GM23248 (cell line): ENCODE data around the gene RBM47. TPM values are rescaled to one million over a fixed set of nuclear protein-coding genes. Genes with fewer than 3 reads are reported as not detected.
A peak's percentile ranks its signal among the peaks of the same experiment; 100 is the strongest.

Experiments used
- DNase-seq: peaks from one replicate; pipeline ENCODE4 v3.0.0-alpha.2; 2015
- H2AFZ ChIP-seq: fragments of 200-600 bp; sonication (generic); 2 replicates; pipeline ENCODE4 v1.6.1; 2016; ENCODE audit warnings: antibody characterized with exemption
- H3F3A ChIP-seq: fragments of 200-600 bp; sonication (generic); 2 replicates; pipeline ENCODE4 v1.6.1; 2016; ENCODE audit warnings: mild to moderate bottlenecking, antibody characterized with exemption, mixed run types; ENCODE audit not compliant: insufficient read depth
- H3K27ac ChIP-seq: fragments of 200-600 bp; sonication (generic); 2 replicates; pipeline ENCODE4 v1.5.1; 2016; ENCODE audit warnings: mild to moderate bottlenecking
- H3K27me3 ChIP-seq: fragments of 200-600 bp; sonication (generic); replicated peaks from 2 replicates; pipeline ENCODE4 v1.6.1; 2016; ENCODE audit warnings: mild to moderate bottlenecking; ENCODE audit not compliant: insufficient read depth
- H3K36me3 ChIP-seq: fragments of 200-600 bp; sonication (generic); 2 replicates; pipeline ENCODE4 v1.6.1; 2016; ENCODE audit warnings: low read depth, mild to moderate bottlenecking
- H3K4me1 ChIP-seq: fragments of 200-600 bp; sonication (generic); 2 replicates; pipeline ENCODE4 v1.6.1; 2016; ENCODE audit warnings: mild to moderate bottlenecking; ENCODE audit not compliant: insufficient read depth
- H3K4me2 ChIP-seq: fragments of 200-600 bp; sonication (generic); one replicate; pipeline ENCODE4 v1.6.1; 2016; ENCODE audit warnings: mild to moderate bottlenecking; ENCODE audit not compliant: unreplicated experiment
- H3K4me3 ChIP-seq: fragments of 200-600 bp; sonication (generic); 2 replicates; pipeline ENCODE4 v1.5.1; 2016; ENCODE audit warnings: mild to moderate bottlenecking
- H3K79me2 ChIP-seq: fragments of 200-600 bp; sonication (generic); 2 replicates; pipeline ENCODE4 v1.6.1; 2016; ENCODE audit warnings: mild to moderate bottlenecking; ENCODE audit not compliant: insufficient read depth
- H3K9ac ChIP-seq: fragments of 200-600 bp; sonication (generic); 2 replicates; pipeline ENCODE4 v1.6.1; 2016; ENCODE audit warnings: mild to moderate bottlenecking
- H3K9me2 ChIP-seq: fragments of 200-600 bp; sonication (generic); 2 replicates; pipeline ENCODE4 v1.6.1; 2016; ENCODE audit warnings: mixed run types, mild to moderate bottlenecking, moderate library complexity; ENCODE audit not compliant: insufficient read depth
- H3K9me3 ChIP-seq: fragments of 200-600 bp; sonication (generic); one replicate; pipeline ENCODE4 v1.6.1; 2017; ENCODE audit warnings: low read depth
- H4K20me1 ChIP-seq: fragments of 200-600 bp; sonication (generic); 2 replicates; pipeline ENCODE4 v1.6.0; 2016; ENCODE audit not compliant: insufficient read depth
- EZH2 ChIP-seq: fragments of 200-600 bp; sonication (generic); IDR thresholded peaks from 2 replicates; pipeline ENCODE4 v1.6.1; 2018; ENCODE audit warnings: antibody characterized with exemption, mild to moderate bottlenecking; ENCODE audit not compliant: insufficient read depth, poor library complexity, severe bottlenecking
- EZH2phosphoT487 ChIP-seq: fragments of 200-600 bp; sonication (generic); IDR thresholded peaks from 2 replicates; pipeline ENCODE4 v1.6.1; 2018; ENCODE audit warnings: antibody characterized with exemption, moderate library complexity, mild to moderate bottlenecking, low read depth; ENCODE audit not compliant: insufficient read depth
- WGBS, 2 experiments: methylation state at CpG; one replicate each; pipeline ENCODE4 v1.1.6; 2015 to 2017; ENCODE audit warnings: low lambda C conversion rate in 2 of 2, low coverage in 1 of 2; ENCODE audit errors: missing lambda C conversion rate in 2 of 2; 5-methylcytosine and 5-hydroxymethylcytosine counted together
- in situ Hi-C: fragments of 300-500 bp; cut with MboI; formaldehyde crosslinking; loops from 2 replicates; pipeline ENCODE4 v1.15.0; 2020
- polyA plus RNA-seq: library from polyadenylated mRNA; unstranded; fragments of >200 nt; fragmentation: Nextera tagmentation; extraction: Ambion mirVana; gene quantifications from 2 replicates; pipeline ENCODE4 v1.2.1, GENCODE V29; 2016
- total RNA-seq: library from RNA; depleted of rRNA; stranded (reverse); fragments of >200 nt; shearing (Covaris generic); gene quantifications from 2 replicates; pipeline ENCODE4 v1.2.3, GENCODE V29; 2014

Gene RBM47
- total and polyA plus RNA-seq, 2 experiments from 2014 or later, result 0.70 to 1.3 TPM

DNA sequence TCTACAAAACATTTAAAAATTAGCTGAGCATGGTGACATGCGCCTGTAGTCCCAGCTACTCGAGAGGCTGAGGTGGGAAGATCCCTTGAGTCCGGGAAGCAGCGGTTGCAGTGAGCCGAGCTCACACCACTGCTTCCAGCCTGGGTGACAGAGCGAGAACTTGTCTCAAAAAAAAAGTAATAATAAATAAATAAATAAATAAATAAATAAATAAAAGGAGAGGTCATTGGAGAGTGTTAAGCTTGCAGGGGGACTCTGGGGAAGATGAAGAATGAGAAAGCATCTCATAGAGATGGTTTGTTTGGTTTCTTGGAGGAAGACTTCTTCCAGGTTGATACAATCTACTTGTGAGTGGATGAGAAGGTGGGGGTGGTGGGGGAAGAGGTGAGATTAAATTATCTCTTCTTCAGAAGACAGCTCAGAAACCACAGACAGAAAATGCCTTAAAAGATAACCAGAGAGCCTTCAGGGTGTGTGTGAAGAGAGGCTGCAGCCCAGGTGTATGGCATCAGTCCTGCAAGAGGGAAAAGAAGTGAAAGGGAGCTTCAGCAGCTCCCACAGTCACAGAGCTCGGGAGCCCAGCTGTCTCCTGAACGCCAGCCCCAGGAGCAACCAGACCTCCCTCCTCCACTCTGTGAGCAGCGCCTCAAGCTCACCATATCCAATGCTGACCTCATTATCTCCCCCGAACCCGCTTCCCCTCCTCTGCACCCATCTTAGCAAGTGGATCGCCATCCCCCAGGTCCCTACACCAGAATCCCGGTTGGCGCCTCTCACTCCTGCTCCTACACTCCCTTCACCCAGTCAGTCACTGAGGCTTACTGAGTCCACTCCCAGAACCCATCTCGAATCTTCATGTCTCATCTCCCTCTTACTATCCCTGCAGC is 48.2 kb downstream of the RBM47 start:
- no peaks in the 10 kb centered on the region for H3K27me3 ChIP-seq
- H3K9me2 ChIP-seq, result no peaks in the 10 kb centered on the region
- H3K36me3 ChIP-seq, result no peaks in the 10 kb centered on the region
- H2AFZ ChIP-seq, result no peak overlapping the region
- H3K9me3 ChIP-seq, result no peaks in the 10 kb centered on the region
- DNase-seq, result no peak
- H3K4me2 ChIP-seq, result no peak overlapping the region
- in situ Hi-C loops, result no loop called here
- peaks cover 10% of the 10 kb centered on the region; the same call in 1 of the 2 replicates for H3F3A ChIP-seq
- no peak for TF ChIP-seq EZH2
- no peak for TF ChIP-seq EZH2phosphoT487
- H3K4me1 ChIP-seq, result peaks cover 28% of the 10 kb centered on the region
- H3K4me3 ChIP-seq, result no peak overlapping the region
- no peaks in the 10 kb centered on the region for H3K79me2 ChIP-seq
- 84% methylated on average over 15 of the region's 15 CpGs for WGBS, 2 experiments
- no peaks in the 10 kb centered on the region for H4K20me1 ChIP-seq
- H3K27ac ChIP-seq, result no peak overlapping the region
- H3K9ac ChIP-seq, result no peak overlapping the region

DNA sequence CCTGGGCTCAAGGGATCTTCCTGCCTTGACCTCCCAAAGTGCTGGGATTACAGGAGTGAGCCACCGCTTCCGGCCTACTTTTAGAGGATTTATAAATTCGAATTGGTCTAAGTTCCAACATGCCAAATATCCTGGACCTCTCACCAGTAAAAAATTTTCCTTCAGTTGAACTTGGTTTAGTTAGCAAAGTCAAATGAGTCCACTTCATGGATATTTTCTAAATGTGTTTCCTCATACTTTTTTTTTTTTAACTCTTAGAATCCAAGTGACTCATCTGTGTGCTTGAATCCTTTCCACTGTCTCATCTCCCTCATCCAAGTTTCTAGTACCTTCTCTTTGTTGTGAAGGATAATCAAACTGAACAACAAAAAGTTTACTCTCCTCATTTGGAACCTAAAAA is 49.7 kb downstream of the RBM47 start:
- Histone ChIP-seq H3K79me2 (no peaks in the 10 kb centered on the region), H3K9me2 (no peaks in the 10 kb centered on the region), H3K9me3 (no peaks in the 10 kb centered on the region), H3K27me3 (no peaks in the 10 kb centered on the region), H3F3A (peaks cover 13% of the 10 kb centered on the region; the same call in 1 of the 2 replicates), H3K4me3 (no peak overlapping the region), H4K20me1 (no peaks in the 10 kb centered on the region), H3K9ac (no peak overlapping the region), H3K27ac (peak overlapping the region; percentile 45), H3K36me3 (no peaks in the 10 kb centered on the region), H3K4me2 (no peak overlapping the region), H2AFZ (no peak overlapping the region), H3K4me1 (peaks cover 22% of the 10 kb centered on the region; the same call in 1 of the 2 replicates)
- DNase-seq, result peak; percentile 82
- TF ChIP-seq EZH2phosphoT487 (no peak), EZH2 (no peak)
- WGBS, 2 experiments, result 54 to 60% methylated on average over 3 of the region's 3 CpGs
- in situ Hi-C loops, result no loop called here

DNA sequence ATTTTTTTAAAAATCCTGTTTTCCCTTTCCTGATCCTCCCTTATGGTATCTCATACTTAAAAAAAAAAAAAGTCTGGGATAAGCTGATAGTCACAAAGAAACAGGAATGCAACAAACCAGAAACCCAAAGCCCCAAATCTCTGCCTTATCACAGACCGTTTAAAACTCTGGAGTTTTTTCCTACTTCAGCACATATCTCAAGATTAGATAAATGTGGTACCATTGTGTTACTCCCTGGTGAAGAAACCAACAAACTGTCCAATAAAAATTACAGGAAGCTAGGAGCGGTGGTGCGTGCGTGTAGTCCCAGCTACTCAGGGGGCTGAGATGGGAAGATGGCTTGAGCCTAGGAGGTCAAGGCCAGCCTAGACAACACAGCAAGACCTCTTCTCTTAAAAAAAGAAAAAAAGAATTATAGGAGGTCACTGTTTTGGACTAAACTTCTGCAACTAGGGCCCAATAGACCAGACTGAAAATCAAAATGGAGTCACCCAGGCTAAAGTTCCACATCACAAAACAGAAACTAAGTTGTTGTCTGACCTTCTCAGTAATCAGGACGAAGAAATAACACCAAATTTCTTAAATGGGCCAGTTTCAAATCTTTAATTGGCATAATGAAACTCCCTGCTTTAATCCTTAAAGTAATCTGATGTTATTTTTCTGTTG is 51.9 kb downstream of the RBM47 start:
- peak overlapping the region; percentile 77 for H3K27ac ChIP-seq
- WGBS, 2 experiments, result 81 to 85% methylated on average over 5 of the region's 5 CpGs
- peak overlapping the region; percentile 79 for H2AFZ ChIP-seq
- TF ChIP-seq EZH2phosphoT487 (no peak), EZH2 (no peak)
- DNase-seq, result no peak
- H4K20me1 ChIP-seq, result no peaks in the 10 kb centered on the region
- peak overlapping the region; percentile 40 for H3K4me3 ChIP-seq
- H3K79me2 ChIP-seq, result no peaks in the 10 kb centered on the region
- no peaks in the 10 kb centered on the region for H3K27me3 ChIP-seq
- no peaks in the 10 kb centered on the region for H3K36me3 ChIP-seq
- no peaks in the 10 kb centered on the region for H3K9me3 ChIP-seq
- H3K4me2 ChIP-seq, result peak overlapping the region; percentile 53
- in situ Hi-C loops, result no loop called here
- H3K9me2 ChIP-seq, result no peaks in the 10 kb centered on the region
- H3K4me1 ChIP-seq, result peaks cover 22% of the 10 kb centered on the region; the same call in 1 of the 2 replicates
- peak overlapping the region; percentile 70 for H3K9ac ChIP-seq
- peaks cover 13% of the 10 kb centered on the region; the same call in 1 of the 2 replicates for H3F3A ChIP-seq

DNA sequence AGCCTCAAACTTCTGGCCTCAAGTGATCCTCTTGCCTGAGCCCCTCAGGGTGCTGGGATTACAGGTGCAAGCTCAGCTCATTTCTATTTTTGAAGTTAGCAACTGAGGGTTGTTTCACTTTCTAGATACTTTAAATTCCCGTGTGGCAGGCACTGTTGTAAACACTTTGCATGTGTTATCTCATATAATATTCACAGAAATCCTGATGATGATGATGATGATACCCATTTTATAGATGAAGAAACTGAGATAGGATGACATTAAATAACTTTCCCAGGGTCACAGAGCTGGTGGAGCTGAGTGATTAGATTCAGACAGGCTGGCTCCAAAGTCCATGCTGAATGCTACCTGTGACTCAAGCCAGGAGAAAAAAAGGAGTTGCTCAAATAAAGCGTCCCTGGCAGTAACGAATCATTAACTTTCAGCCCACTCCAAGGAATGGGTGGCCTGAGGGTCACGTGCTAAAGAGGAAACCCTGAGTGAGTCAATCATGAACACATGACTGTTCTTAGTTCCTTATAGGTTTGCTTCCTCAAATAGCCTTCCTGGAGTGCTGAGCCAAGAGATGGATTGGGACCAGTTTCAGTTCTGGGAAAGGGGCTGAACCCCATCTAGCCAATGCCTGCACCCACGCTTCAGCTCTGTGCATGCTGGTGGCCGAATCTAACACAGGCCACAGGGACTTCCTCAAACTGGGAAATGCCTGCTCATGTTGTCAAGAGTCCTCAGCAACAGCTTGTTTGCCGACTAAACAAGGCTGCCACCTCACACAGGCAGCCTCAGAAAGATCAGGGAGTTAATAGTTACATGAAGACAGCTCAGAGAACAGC is 52.8 kb downstream of the RBM47 start:
- Histone ChIP-seq H3K9me2 (no peaks in the 10 kb centered on the region), H3F3A (peaks cover 13% of the 10 kb centered on the region; the same call in 1 of the 2 replicates), H3K4me1 (peaks cover 22% of the 10 kb centered on the region; the same call in 1 of the 2 replicates), H3K27ac (peak overlapping the region; percentile 77), H3K27me3 (no peaks in the 10 kb centered on the region), H2AFZ (peak overlapping the region; percentile 79), H3K36me3 (no peaks in the 10 kb centered on the region), H3K9me3 (no peaks in the 10 kb centered on the region), H3K79me2 (no peaks in the 10 kb centered on the region), H4K20me1 (no peaks in the 10 kb centered on the region), H3K4me2 (peak overlapping the region; percentile 53), H3K9ac (peak overlapping the region; percentile 70), H3K4me3 (peak overlapping the region; percentile 40)
- no peak for TF ChIP-seq EZH2
- TF ChIP-seq EZH2phosphoT487, result no peak
- in situ Hi-C loops, result no loop called here
- 8 to 12% methylated on average over 7 of the region's 7 CpGs for WGBS, 2 experiments
- peak; percentile 92 for DNase-seq
